Stimulated activated CD8-positive, alpha-beta memory T cell treated with anti-CD3 and anti-CD28 coated beads, Interleukin-15, amount 100 ng/mL, for 24 hours (primary cell): ENCODE results near the gene SH3GL3.

Source experiments
- DNase-seq: peaks from one replicate; pipeline ENCODE4 v3.0.0-alpha.2; 2020; ENCODE audit warnings: low read depth

The SH3GL3 gene

GRCh38 chr15:83510001-83510400, 62.9 kb downstream of the SH3GL3 start:
- no peak for DNase-seq

GRCh38 chr15:83512459-83512858, 65.3 kb downstream of the SH3GL3 start:
- no peak for DNase-seq

- DNase-seq = no peak
Measured at GRCh38 chr15:83514584-83514983, 67.4 kb downstream of the SH3GL3 start.

GRCh38 chr15:83515164-83515563, 68.0 kb downstream of the SH3GL3 start:
- no peak for DNase-seq

- no peak for DNase-seq
Measured at GRCh38 chr15:83516935-83517334, 69.8 kb downstream of the SH3GL3 start.

- no peak for DNase-seq
Measured at GRCh38 chr15:83526319-83526718, 79.2 kb downstream of the SH3GL3 start.

GRCh38 chr15:83533410-83533962, 86.3 kb downstream of the SH3GL3 start:
- DNase-seq = no peak

GRCh38 chr15:83537606-83538005, 90.5 kb downstream of the SH3GL3 start:
- no peak for DNase-seq

GRCh38 chr15:83538682-83539081, 91.5 kb downstream of the SH3GL3 start:
- no peak for DNase-seq

- DNase-seq = no peak
Measured at GRCh38 chr15:83545804-83546511, 98.8 kb downstream of the SH3GL3 start.

GRCh38 chr15:83546512-83546888, 99.4 kb downstream of the SH3GL3 start:
- no peak for DNase-seq

GRCh38 chr15:83547168-83547567, 100.0 kb downstream of the SH3GL3 start:
- DNase-seq = no peak

GRCh38 chr15:83549623-83550022, 102.5 kb downstream of the SH3GL3 start:
- no peak for DNase-seq

- DNase-seq = no peak
Measured at GRCh38 chr15:83554558-83554957, 107.4 kb downstream of the SH3GL3 start.

- DNase-seq = no peak
Measured at GRCh38 chr15:83555383-83555782, 108.2 kb downstream of the SH3GL3 start.

GRCh38 chr15:83556068-83556467, 108.9 kb downstream of the SH3GL3 start:
- DNase-seq = no peak

- no peak for DNase-seq
Measured at GRCh38 chr15:83556754-83557153, 109.6 kb downstream of the SH3GL3 start.

- DNase-seq = no peak
Measured at GRCh38 chr15:83558146-83558545, 111.0 kb downstream of the SH3GL3 start.

GRCh38 chr15:83559310-83559966, 112.3 kb downstream of the SH3GL3 start:
- DNase-seq = no peak

- no peak for DNase-seq
Measured at GRCh38 chr15:83561661-83562060, 114.5 kb downstream of the SH3GL3 start.

GRCh38 chr15:83565138-83565537, 118.0 kb downstream of the SH3GL3 start:
- no peak for DNase-seq

- no peak for DNase-seq
Measured at GRCh38 chr15:83565553-83566159, 118.5 kb downstream of the SH3GL3 start.

- no peak for DNase-seq
Measured at GRCh38 chr15:83567318-83567717, 120.2 kb downstream of the SH3GL3 start.
